Endothelial cell of umbilical vein (primary cell): ENCODE data around the gene GRIA4. TPM values are rescaled to one million over a fixed set of nuclear protein-coding genes. Genes with fewer than 3 reads are reported as not detected.

ENCODE experiments used
- BruUV-seq: library from RNA; stranded (reverse); fragments of 400-500 nt; replicated peaks from 2 replicates; lab custom pipeline; 2021; lab: Mats Ljungman, UMichigan
- CTCF ChIA-PET: fragments of 300-600, 350-600 bp; sonication (Branson Sonifier 250); formaldehyde crosslinking; loops from one replicate; lab custom pipeline; 2021; ENCODE audit warnings: antibody characterized with exemption, inconsistent platforms; lab: Charles Lee
- POLR2A ChIA-PET: fragments of 300-600, 350-600 bp; sonication (Branson Sonifier 250); formaldehyde crosslinking; loops from one replicate; lab custom pipeline; 2021; ENCODE audit warnings: antibody characterized with exemption, inconsistent platforms; lab: Charles Lee
- DNase-seq: peaks from one replicate; pipeline ENCODE4 v3.0.0-alpha.2; 2011; ENCODE audit warnings: low read depth, low spot score
- FAIRE-seq: peaks from 2 replicates; lab custom pipeline; 2011; peaks lifted over from hg19 to GRCh38; lab: Jason Lieb, UNC
- H2AFZ ChIP-seq: 2 replicates; pipeline ENCODE4 v1.6.0; 2012; ENCODE audit warnings: low read depth, low read length, control low read depth, inconsistent platforms
- H3K27ac ChIP-seq: 2 replicates; pipeline ENCODE4 v1.5.1; 2011; ENCODE audit warnings: low read depth, mild to moderate bottlenecking, control low read depth, low read length, moderate library complexity; ENCODE audit not compliant: insufficient read depth
- H3K27me3 ChIP-seq, 2 experiments: 2 replicates each; pipeline versions ENCODE4 v1.6.0 to v1.6.1; 2011; ENCODE audit warnings: low read length in 2 of 2, mixed read lengths in 1 of 2; ENCODE audit not compliant: control insufficient read depth in 2 of 2, insufficient read depth in 2 of 2
- H3K36me3 ChIP-seq, 2 experiments: 2 replicates in 1 of 2; 3 replicates in 1 of 2; pipeline ENCODE4 v1.5.1; 2011; ENCODE audit warnings: low read length in 2 of 2, mild to moderate bottlenecking in 1 of 2, moderate library complexity in 1 of 2; ENCODE audit not compliant: control insufficient read depth in 2 of 2, insufficient read depth in 2 of 2; ENCODE audit errors: extremely low read depth in 1 of 2
- H3K4me1 ChIP-seq: 3 replicates; pipeline ENCODE4 v1.5.1; 2011; ENCODE audit warnings: mild to moderate bottlenecking, low read length; ENCODE audit not compliant: control insufficient read depth, insufficient read depth; ENCODE audit errors: extremely low read depth
- H3K4me2 ChIP-seq: 2 replicates; pipeline ENCODE4 v1.6.1; 2011; ENCODE audit warnings: low read length, control low read depth, mixed read lengths; ENCODE audit not compliant: insufficient read depth
- H3K4me3 ChIP-seq, 3 experiments: fragments of 200-600 bp in 1 of 3; sonication (generic), shearing (Covaris generic) in 1 of 3; replicated peaks in 1 of 3; 2 replicates each; pipeline ENCODE4 v1.5.1; 2011 to 2016; ENCODE audit warnings: control low read depth in 3 of 3, low read length in 3 of 3, mild to moderate bottlenecking in 2 of 3, inconsistent platforms in 1 of 3, low read depth in 1 of 3, moderate library complexity in 1 of 3; ENCODE audit not compliant: insufficient read depth in 1 of 3
- H3K79me2 ChIP-seq: 2 replicates; pipeline ENCODE4 v1.6.0; 2012; ENCODE audit warnings: low read length, inconsistent platforms; ENCODE audit not compliant: control insufficient read depth, insufficient read depth
- H3K9ac ChIP-seq: replicated peaks from 2 replicates; pipeline ENCODE3; 2011; ENCODE audit warnings: low read length, control low read depth; ENCODE audit not compliant: insufficient read depth; ENCODE audit errors: extremely low read depth
- H3K9me1 ChIP-seq: replicated peaks from 3 replicates; pipeline ENCODE4 v1.6.0; 2011; ENCODE audit warnings: mild to moderate bottlenecking, low read length; ENCODE audit not compliant: control insufficient read depth, insufficient read depth; ENCODE audit errors: extremely low read depth
- H3K9me3 ChIP-seq: replicated peaks from 2 replicates; pipeline ENCODE4 v1.5.1; 2012; ENCODE audit warnings: low read length, inconsistent platforms; ENCODE audit not compliant: control insufficient read depth, insufficient read depth
- H4K20me1 ChIP-seq: replicated peaks from 2 replicates; pipeline ENCODE3; 2011; ENCODE audit warnings: mild to moderate bottlenecking, low read length; ENCODE audit not compliant: control insufficient read depth, insufficient read depth; ENCODE audit errors: extremely low read depth
- EZH2 ChIP-seq: IDR thresholded peaks from 2 replicates; pipeline ENCODE4 v1.6.1; 2012; ENCODE audit warnings: borderline replicate concordance, low read depth, mild to moderate bottlenecking, moderate library complexity, low read length, inconsistent platforms; ENCODE audit not compliant: severe bottlenecking
- FOS ChIP-seq: IDR thresholded peaks from 2 replicates; pipeline ENCODE4 v1.6.1; 2011; ENCODE audit warnings: mild to moderate bottlenecking, low read length, moderate library complexity, borderline replicate concordance; ENCODE audit not compliant: insufficient read depth
- GATA2 ChIP-seq: IDR thresholded peaks from 2 replicates; pipeline ENCODE4 v1.7.0; 2011; ENCODE audit warnings: low read depth, mild to moderate bottlenecking, moderate library complexity, mixed read lengths, low read length; ENCODE audit not compliant: insufficient read length, insufficient read depth
- JUN ChIP-seq: IDR thresholded peaks from 2 replicates; pipeline ENCODE4 v1.6.1; 2011; ENCODE audit warnings: borderline replicate concordance, low read depth; ENCODE audit not compliant: insufficient read length, insufficient read depth
- MAX ChIP-seq: IDR thresholded peaks from 2 replicates; pipeline ENCODE4 v1.6.1; 2011; ENCODE audit not compliant: insufficient read depth, insufficient read length
- MYC ChIP-seq: IDR thresholded peaks from one replicate; pipeline ENCODE4 v1.6.1; 2011; ENCODE audit warnings: mild to moderate bottlenecking, low read depth, low read length
- POLR2A ChIP-seq: IDR thresholded peaks from 2 replicates; pipeline ENCODE4 v1.6.1; 2012; ENCODE audit warnings: low read depth, mild to moderate bottlenecking, control low read depth, low read length
- POLR2AphosphoS5 ChIP-seq: IDR thresholded peaks from 2 replicates; pipeline ENCODE4 v1.6.1; 2012; ENCODE audit warnings: low read depth, mild to moderate bottlenecking, control low read depth, low read length, moderate library complexity; ENCODE audit not compliant: insufficient read depth
- dilution Hi-C: fragments of 300-500 bp; cut with MboI; formaldehyde crosslinking; loops from one replicate; pipeline ENCODE4 v1.15.0; 2019; ENCODE audit warnings: low sequenced_read_pairs; ENCODE audit not compliant: extremely low pct_ligation_motif_present
- intact Hi-C: fragments of 100-400 bp; cut with micrococcal nuclease; formaldehyde crosslinking; loops from one replicate; pipeline ENCODE4 v1.10.0; 2022
- polyA plus RNA-seq, 4 experiments: library from polyadenylated mRNA; depleted of rRNA in 3 of 4; stranded (reverse) in 3 of 4; unstranded in 1 of 4; fragments of >200 nt; gene quantifications; 2 replicates each; pipeline versions ENCODE4 v1.2.1 to v1.2.3, GENCODE V29; 2011 to 2012; ENCODE audit warnings: missing spikeins in 1 of 4
- total RNA-seq: library from RNA; stranded (reverse); gene quantifications from 2 replicates; pipeline ENCODE4 v1.2.3, GENCODE V29; 2021
- TF ChIP-seq, protein P1 (sequence below), 2 donors: IDR thresholded peaks; 1 replicate in 1 of 2; 2 replicates in 1 of 2; pipeline ENCODE4 v1.5.1; 2011; ENCODE audit warnings: low read length in 2 of 2, mild to moderate bottlenecking in 2 of 2, moderate library complexity in 2 of 2, control low read depth in 1 of 2, inconsistent platforms in 1 of 2, low read depth in 1 of 2; ENCODE audit not compliant: insufficient read depth in 1 of 2; ENCODE audit errors: extremely low read depth in 1 of 2

GRIA4 gene
- total and polyA plus RNA-seq, 2 donors (not counting 3 experiments of a cell fraction or from before 2014, with no cell fraction given), result not detected

- ChIA-PET CTCF (no interaction called here), POLR2A (no interaction called here)
- DNase-seq, result no peak
- BruUV-seq, result no TSS peak
- FAIRE-seq, result no peak
- no peaks in the 10 kb centered on the region for H3K4me1 ChIP-seq
- H3K27ac ChIP-seq, result no peak overlapping the region
- dilution Hi-C loops (no loop called here), intact Hi-C loops (no loop called here)
- TF ChIP-seq JUN (no peak), GATA2 (no peak), POLR2A (no peak), POLR2AphosphoS5 (no peak), EZH2 (no peak), MYC (no peak), FOS (no peak), MAX (no peak)
- TF ChIP-seq, protein P1, sequence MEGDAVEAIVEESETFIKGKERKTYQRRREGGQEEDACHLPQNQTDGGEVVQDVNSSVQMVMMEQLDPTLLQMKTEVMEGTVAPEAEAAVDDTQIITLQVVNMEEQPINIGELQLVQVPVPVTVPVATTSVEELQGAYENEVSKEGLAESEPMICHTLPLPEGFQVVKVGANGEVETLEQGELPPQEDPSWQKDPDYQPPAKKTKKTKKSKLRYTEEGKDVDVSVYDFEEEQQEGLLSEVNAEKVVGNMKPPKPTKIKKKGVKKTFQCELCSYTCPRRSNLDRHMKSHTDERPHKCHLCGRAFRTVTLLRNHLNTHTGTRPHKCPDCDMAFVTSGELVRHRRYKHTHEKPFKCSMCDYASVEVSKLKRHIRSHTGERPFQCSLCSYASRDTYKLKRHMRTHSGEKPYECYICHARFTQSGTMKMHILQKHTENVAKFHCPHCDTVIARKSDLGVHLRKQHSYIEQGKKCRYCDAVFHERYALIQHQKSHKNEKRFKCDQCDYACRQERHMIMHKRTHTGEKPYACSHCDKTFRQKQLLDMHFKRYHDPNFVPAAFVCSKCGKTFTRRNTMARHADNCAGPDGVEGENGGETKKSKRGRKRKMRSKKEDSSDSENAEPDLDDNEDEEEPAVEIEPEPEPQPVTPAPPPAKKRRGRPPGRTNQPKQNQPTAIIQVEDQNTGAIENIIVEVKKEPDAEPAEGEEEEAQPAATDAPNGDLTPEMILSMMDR (IDR thresholded peaks at IDR 0.05; ENCODE audit: extremely low read depth in 1 of 2, insufficient read depth in 1 of 2, low read depth in 1 of 2, low read length in 2 of 2), result no peak
- H3K36me3 ChIP-seq, result no peaks in the 10 kb centered on the region
- no peak overlapping the region for H3K9ac ChIP-seq
- no peak overlapping the region for H2AFZ ChIP-seq
- no peaks in the 10 kb centered on the region for H4K20me1 ChIP-seq
- H3K27me3 ChIP-seq, result no peaks in the 10 kb centered on the region
- no peak overlapping the region for H3K4me3 ChIP-seq
- no peaks in the 10 kb centered on the region for H3K79me2 ChIP-seq
- H3K9me3 ChIP-seq, result no peaks in the 10 kb centered on the region
- no peaks in the 10 kb centered on the region for H3K9me1 ChIP-seq
- no peak overlapping the region for H3K4me2 ChIP-seq
These were observed 213.7 kb downstream of the GRIA4 start for GRCh38 chr11:105823495-105824033.
